Neural cell (in vitro differentiated cells): ENCODE measurements around the gene CFAP161.

ENCODE experiments used
- EZH2 ChIP-seq: fragments of 200-600, 300-800 bp; shearing (Covaris generic), sonication (generic); IDR thresholded peaks from 2 replicates; pipeline ENCODE4 v1.6.1; 2014; ENCODE audit warnings: antibody characterized with exemption, low read length, borderline replicate concordance, mild to moderate bottlenecking; ENCODE audit not compliant: insufficient read depth, poor library complexity, severe bottlenecking
- POLR2AphosphoS5 ChIP-seq: IDR thresholded peaks from 2 replicates; pipeline ENCODE4 v1.6.1; 2012
- TAF1 ChIP-seq: IDR thresholded peaks from 2 replicates; pipeline ENCODE4 v1.6.1; 2012; ENCODE audit warnings: low read depth
- TF ChIP-seq, protein P1 (sequence below): fragments of 450-650 bp; IDR thresholded peaks from 2 replicates; pipeline ENCODE4 v1.5.1; 2014; ENCODE audit warnings: antibody characterized with exemption, mild to moderate bottlenecking, moderate library complexity; ENCODE audit not compliant: poor library complexity, severe bottlenecking

DNA sequence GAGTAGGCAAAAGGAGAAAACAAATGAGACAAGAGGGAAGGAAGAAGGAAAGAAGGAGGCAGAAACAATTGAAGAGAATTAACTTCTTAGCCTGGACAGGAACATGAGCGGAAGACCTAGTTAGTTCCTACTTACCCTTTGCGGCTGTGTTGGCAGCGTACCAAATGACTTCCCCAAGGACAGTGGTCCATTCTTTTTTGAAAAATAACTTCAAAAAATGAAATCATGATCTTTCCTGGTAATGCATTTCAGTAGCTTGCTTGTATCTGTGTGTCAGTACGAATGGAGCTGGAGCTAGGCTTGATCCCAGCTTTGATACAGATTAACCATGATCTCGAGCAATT, 41.5 kb upstream of the CFAP161 start:
- TF ChIP-seq, protein P1, sequence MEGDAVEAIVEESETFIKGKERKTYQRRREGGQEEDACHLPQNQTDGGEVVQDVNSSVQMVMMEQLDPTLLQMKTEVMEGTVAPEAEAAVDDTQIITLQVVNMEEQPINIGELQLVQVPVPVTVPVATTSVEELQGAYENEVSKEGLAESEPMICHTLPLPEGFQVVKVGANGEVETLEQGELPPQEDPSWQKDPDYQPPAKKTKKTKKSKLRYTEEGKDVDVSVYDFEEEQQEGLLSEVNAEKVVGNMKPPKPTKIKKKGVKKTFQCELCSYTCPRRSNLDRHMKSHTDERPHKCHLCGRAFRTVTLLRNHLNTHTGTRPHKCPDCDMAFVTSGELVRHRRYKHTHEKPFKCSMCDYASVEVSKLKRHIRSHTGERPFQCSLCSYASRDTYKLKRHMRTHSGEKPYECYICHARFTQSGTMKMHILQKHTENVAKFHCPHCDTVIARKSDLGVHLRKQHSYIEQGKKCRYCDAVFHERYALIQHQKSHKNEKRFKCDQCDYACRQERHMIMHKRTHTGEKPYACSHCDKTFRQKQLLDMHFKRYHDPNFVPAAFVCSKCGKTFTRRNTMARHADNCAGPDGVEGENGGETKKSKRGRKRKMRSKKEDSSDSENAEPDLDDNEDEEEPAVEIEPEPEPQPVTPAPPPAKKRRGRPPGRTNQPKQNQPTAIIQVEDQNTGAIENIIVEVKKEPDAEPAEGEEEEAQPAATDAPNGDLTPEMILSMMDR: no peak
- TF ChIP-seq POLR2AphosphoS5 (no peak), EZH2 (no peak), TAF1 (no peak)
